Measurements from ENCODE around the gene CBFB. TPM values are rescaled to one million over a fixed set of nuclear protein-coding genes. Genes with fewer than 3 reads are reported as not detected.

Gene CBFB
- total and polyA plus RNA-seq, 2 of the 13 experiments (the other 11 are each of a cell fraction or from before 2014, with no cell fraction given) = 22.1 to 70.8 TPM

GRCh38 chr16:66996324-66996982 is 32.5 kb upstream of the CBFB start (continued):
- no peak for TF ChIP-seq TMF1 (CRISPR knock-in tag; IDR thresholded peaks at IDR 0.05; ENCODE audit: low read depth)
- TF ChIP-seq TBP (CRISPR knock-in tag; IDR thresholded peaks at IDR 0.05) = no peak
- TF ChIP-seq ZNF12 (CRISPR knock-in tag; IDR thresholded peaks at IDR 0.05) = no peak
- no peak for TF ChIP-seq ZNF282 (IDR thresholded peaks at IDR 0.05; ENCODE audit: partially characterized antibody)
- TF ChIP-seq KLF16 (CRISPR knock-in tag; IDR thresholded peaks at IDR 0.05) = peak in 1 of 2 experiments; percentile 51; a peak in 1 of 4 replicates
- 0 out of 2 replicates have a peak, but pooled peaks have one; percentile 33 for TF ChIP-seq MAZ (IDR thresholded peaks at IDR 0.05; ENCODE audit: borderline replicate concordance, low read depth, low read length)
- TF ChIP-seq MAZ (CRISPR knock-in tag; IDR thresholded peaks at IDR 0.05; ENCODE audit: low read depth) = no peak
- no peak for TF ChIP-seq FOXO4 (CRISPR knock-in tag; conservative IDR thresholded peaks at IDR 0.05)
- no peak for TF ChIP-seq ZNF558 (CRISPR knock-in tag; IDR thresholded peaks at IDR 0.05; ENCODE audit: borderline replicate concordance)
- TF ChIP-seq AHR (CRISPR knock-in tag; IDR thresholded peaks at IDR 0.05) = no peak
- TF ChIP-seq FOXP1 (IDR thresholded peaks at IDR 0.05) = peak; percentile 93; the same call in 1 of the 2 replicates
- peak; percentile 99 for TF ChIP-seq FOXP1 (CRISPR knock-in tag; IDR thresholded peaks at IDR 0.05)
- TF ChIP-seq ATAD3A (CRISPR knock-in tag; IDR thresholded peaks at IDR 0.05) = no peak
- no peak; the same call in 1 of the 2 replicates for TF ChIP-seq KLF11 (CRISPR knock-in tag; IDR thresholded peaks at IDR 0.05)
- 0 out of 2 replicates have a peak, but pooled peaks have one; percentile 52 for TF ChIP-seq ZNF614 (CRISPR knock-in tag; IDR thresholded peaks at IDR 0.05; ENCODE audit: borderline replicate concordance)
- peak; percentile 78; the same call in 1 of the 2 replicates for TF ChIP-seq PHF21A (CRISPR knock-in tag; IDR thresholded peaks at IDR 0.05)
- TF ChIP-seq ZSCAN31 (CRISPR knock-in tag; IDR thresholded peaks at IDR 0.05; ENCODE audit: low read depth) = no peak
- TF ChIP-seq CTCF (CRISPR knock-in tag; IDR thresholded peaks at IDR 0.05) = peak; percentile 36; the same call in 1 of the 2 replicates
- TF ChIP-seq PRDM10 (CRISPR knock-in tag; IDR thresholded peaks at IDR 0.05; ENCODE audit: low read depth) = no peak
- no peak for TF ChIP-seq ZNF589 (CRISPR knock-in tag; conservative IDR thresholded peaks at IDR 0.05)
- peak; percentile 65; the same call in 1 of the 2 replicates for TF ChIP-seq ZNF317 (CRISPR knock-in tag; IDR thresholded peaks at IDR 0.05)
- no peak for TF ChIP-seq ZFP36 (IDR thresholded peaks at IDR 0.05; ENCODE audit: borderline replicate concordance, low read depth, low read length, partially characterized antibody)
